NB4 (cell line): ENCODE measurements around the gene GRIFIN.

Experiments used
- CTCF ChIP-seq: IDR thresholded peaks from one replicate; pipeline ENCODE4 v1.5.1; 2012; ENCODE audit warnings: low read depth, low read length
- MYC ChIP-seq: IDR thresholded peaks from 2 replicates; pipeline ENCODE4 v1.6.1; 2011; ENCODE audit warnings: low read depth, low read length
- POLR2A ChIP-seq: IDR thresholded peaks from 2 replicates; pipeline ENCODE4 v1.6.1; 2011; ENCODE audit warnings: mild to moderate bottlenecking; ENCODE audit not compliant: insufficient read length; ENCODE audit errors: extremely low read depth

- no peak for TF ChIP-seq MYC
- no peak for TF ChIP-seq POLR2A
- no peak for TF ChIP-seq CTCF
These were observed 25.9 kb upstream of the GRIFIN start for GRCh38 chr7:2501947-2502646.
